ENCODE measurements around the gene PKN3.

- no peak for TF ChIP-seq CTCF (IDR thresholded peaks at IDR 0.05 in 2 of 3, conservative IDR thresholded peaks at IDR 0.05 in 1 of 3; ENCODE audit: insufficient read depth in 2 of 3, low read depth in 1 of 3, low read length in 3 of 3)
- no peak for TF ChIP-seq BRCA1 (IDR thresholded peaks at IDR 0.05)
- TF ChIP-seq BRCA1 (CRISPR knock-in tag; IDR thresholded peaks at IDR 0.05), result no peak
- no peak for TF ChIP-seq RBBP5 (IDR thresholded peaks at IDR 0.05; ENCODE audit: borderline replicate concordance, insufficient read depth, low read length, poor library complexity, severe bottlenecking)
- TF ChIP-seq ATF4 (CRISPR knock-in tag; IDR thresholded peaks at IDR 0.05), result no peak
- no peak for TF ChIP-seq ARID3B (CRISPR knock-in tag; IDR thresholded peaks at IDR 0.05; ENCODE audit: borderline replicate concordance)
- TF ChIP-seq MTF1 (CRISPR knock-in tag; IDR thresholded peaks at IDR 0.05; ENCODE audit: borderline replicate concordance), result no peak
- TF ChIP-seq NRF1 (conservative IDR thresholded peaks at IDR 0.05 in 1 of 2, IDR thresholded peaks at IDR 0.05 in 1 of 2), result no peak
Measured at GRCh38 chr9:128768606-128769005, 66.3 kb downstream of the PKN3 start.

All from K562 (cell line).